GM19372 (cell line): ENCODE measurements around the gene FGF1.

Experiments used
- ATAC-seq: cut with Tn5 transposase; IDR thresholded peaks from one replicate; pipeline ENCODE4 v1.9.1; 2021; ENCODE audit warnings: mild to moderate bottlenecking, low read depth, moderate library complexity; ENCODE audit not compliant: unreplicated experiment

The FGF1 gene

DNA sequence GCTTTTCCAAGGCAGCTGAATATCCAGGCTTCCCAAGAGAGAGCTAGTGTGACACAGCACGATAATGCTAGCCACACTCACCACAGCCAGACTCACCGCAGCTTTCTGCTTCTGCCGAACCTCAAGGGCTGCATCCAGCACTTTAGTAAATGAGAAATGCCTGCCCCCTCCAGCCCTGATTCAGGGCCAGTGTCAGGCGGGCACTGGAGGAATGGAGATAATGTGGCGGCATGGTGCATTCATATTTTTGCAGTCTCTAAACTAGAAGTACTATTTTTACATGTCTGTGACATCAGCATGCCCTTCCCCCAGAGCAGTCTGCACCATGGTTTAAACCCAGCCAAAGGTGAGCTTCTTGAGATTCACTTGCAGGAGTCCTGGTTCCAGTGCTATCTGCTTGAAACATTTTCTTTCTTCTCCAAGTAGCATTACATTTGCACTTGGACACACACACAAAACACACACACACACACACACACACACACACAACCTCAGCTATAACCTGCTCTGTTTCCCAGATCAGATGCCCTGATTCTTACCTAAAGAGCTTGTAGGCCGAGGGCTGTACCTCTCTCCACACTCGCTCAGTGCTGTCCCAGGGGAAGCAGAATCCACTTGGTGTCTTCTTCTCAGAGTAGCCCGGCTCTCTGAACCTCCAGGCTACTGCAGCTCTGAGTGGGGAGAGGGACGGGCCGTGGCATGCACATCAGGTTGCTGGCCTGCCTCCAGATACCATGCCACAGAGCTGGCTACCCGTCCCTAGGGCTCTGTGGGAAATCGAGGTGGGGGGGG, at the start of gene FGF1:
TSS of gene FGF1 (minus strand) at position 673 of the 792 bp plus-strand sequence. CDS start 71,963 bp downstream, outside the sequence.
- no peak for ATAC-seq

GRCh38 chr5:142727735-142728047, 41.8 kb upstream of the FGF1 start:
- ATAC-seq = no peak

GRCh38 chr5:142726188-142726731, 40.4 kb upstream of the FGF1 start:
- no peak for ATAC-seq

GRCh38 chr5:142725231-142726187, 39.6 kb upstream of the FGF1 start:
- ATAC-seq = no peak

GRCh38 chr5:142724821-142725220, 38.9 kb upstream of the FGF1 start:
- no peak for ATAC-seq

DNA sequence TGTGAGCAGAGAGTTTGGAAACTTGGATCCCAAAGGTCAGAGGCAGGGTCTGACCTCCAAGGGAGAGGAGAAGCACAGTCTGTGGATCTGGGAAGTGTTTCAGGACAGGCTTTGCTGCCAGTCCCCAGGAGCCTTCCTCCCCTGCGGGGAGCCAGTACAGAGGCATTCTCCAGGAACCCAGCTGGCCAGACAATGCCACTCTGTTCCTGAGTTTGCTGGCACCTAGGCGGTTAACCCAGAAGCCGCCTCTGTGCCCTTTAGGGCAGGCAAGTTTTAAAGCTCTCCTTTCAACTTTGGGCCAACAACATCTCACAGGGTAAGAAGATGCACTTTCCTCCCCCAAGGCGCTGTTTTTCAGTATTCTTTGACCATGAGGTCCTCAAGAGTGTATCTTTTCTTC, 37.0 kb upstream of the FGF1 start:
- ATAC-seq = no peak

GRCh38 chr5:142722146-142722545, 36.3 kb upstream of the FGF1 start:
- ATAC-seq = no peak

DNA sequence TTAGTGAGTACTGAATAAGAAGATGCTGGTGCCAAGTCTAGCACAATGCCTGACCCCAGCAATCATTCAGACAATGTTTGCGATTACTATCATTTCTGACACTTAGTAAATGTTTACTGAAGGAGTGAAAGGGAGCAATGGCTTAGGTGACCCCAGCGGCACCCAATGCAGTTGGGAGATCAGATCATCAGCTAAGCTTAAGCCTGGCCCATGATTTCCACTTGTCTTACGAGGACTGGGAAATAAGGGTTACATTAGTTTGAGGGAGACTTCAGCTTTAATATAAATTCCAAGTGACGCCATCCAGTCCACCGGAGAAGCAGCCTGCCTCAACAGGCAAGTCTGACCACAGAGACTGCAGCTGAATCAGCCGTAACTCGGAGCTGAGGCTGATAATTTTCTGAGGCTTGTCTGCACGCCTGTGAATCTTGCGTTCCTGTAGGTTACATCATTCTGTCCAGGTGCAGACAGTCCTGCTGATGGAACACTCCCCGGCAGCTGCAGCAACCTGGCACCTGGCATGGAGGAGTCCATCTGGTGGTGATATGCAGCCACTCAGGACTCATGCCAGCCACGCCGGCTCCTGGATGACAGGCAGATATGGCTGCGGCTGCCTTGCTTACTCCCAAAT, 34.9 kb upstream of the FGF1 start:
- no peak for ATAC-seq

DNA sequence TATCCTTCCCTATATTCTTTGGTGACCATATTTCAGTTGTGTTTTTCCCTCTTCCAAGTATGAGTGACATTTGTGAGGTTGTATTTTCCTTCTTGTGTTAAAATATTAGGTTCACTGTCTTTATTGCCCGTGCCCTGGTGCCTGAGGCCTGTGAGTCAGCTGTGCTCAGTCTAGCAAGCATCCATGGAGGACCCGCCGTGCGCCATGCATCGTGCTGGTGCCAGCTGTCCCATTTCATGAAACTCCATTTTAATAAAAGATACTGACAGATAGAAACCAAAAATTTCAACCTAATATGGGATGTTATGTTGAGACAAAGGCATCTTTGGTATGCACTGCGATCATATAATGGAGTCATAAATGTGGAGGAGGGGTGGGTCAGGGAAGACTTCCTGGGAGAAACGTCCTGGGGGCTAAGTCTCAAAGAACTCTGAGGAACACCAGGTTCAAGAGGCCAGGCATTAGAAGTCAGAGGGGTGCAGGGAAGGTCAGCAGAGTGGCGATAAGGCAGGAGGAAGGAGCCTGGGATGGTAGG, 34.0 kb upstream of the FGF1 start:
- no peak for ATAC-seq

DNA sequence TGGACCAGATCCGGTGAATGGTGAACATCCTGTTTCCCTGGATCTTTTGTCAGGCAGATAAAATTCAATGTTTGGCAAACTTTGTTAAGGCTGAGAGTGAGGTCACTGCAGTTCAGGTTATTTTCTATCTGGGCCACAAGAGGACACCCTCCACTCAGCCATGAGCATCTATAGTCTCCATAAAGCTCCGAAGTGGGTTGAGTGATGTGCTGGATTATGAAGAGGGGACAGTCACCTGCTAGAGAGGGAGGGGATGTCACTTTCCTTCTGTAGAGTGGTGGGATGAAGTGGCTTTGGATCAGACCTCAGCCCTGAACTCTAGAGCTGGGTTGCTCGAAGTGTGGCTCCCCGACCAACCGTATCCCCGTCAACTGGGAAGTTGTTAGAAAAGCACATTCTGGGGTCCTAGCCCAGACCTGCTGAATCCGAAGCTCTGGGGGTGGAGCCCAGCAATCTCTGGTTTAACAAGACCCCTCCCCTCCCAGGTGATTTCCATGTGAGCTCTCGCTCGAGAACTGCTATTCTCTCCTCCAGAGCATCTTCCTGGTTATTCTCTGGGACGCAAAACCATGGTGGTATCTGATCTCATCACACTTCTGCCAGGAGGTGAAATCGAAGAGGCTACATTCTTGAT, 31.8 kb upstream of the FGF1 start:
- no peak for ATAC-seq

GRCh38 chr5:142716963-142717362, 31.1 kb upstream of the FGF1 start:
- ATAC-seq = peak; percentile 41

- no peak for ATAC-seq
These were observed 29.4 kb upstream of the FGF1 start for GRCh38 chr5:142715291-142715690.

DNA sequence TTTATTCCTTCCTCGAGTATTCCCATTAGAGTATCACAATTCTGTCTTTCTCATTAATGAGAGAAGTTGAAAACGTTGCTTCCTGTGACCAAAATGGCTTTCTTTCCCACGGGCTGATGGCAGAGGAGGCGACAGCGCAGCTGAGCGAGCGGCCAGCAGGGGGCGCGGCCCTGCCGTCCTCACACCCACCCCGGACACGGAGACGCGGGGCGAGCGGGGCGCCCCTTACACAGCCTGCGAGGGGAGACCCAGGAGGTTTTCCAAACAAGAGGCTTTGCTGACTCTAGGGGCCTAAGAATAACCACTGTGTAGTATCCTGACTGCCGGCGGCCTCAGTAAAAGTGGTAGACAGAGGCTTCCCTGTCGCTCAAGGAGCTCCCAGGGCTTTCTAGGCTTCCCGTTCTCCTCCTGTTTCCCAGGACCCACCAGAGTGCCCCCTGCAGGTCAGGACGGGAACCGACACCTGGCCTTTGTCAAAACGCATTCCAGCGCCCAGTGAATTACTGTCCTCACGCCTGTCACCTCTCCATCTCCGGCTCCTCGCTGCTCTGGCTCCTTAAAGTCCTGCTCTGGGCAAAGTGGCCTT, 27.3 kb upstream of the FGF1 start:
- peak; percentile 99 for ATAC-seq

DNA sequence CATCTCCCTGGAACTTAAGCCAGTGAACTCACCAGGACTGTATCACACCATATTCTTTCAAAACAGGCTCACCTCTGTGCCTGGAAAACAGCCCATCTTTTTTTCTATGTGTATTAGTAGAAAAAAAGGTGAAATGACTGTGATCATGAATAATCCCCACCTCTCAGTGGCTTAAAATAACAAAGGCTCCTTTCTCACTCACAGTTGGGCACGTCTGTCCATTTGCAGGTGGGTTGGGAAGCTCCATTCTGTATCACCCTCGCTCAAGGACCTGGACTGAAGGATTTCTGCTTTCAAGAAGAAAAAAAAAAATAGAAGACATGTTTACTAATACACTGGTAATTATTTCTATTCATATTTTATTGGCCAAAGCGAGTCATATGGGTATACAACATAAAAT, 17.3 kb upstream of the FGF1 start:
- ATAC-seq = no peak

GRCh38 chr5:142701673-142702311, 15.9 kb upstream of the FGF1 start:
- ATAC-seq = no peak

DNA sequence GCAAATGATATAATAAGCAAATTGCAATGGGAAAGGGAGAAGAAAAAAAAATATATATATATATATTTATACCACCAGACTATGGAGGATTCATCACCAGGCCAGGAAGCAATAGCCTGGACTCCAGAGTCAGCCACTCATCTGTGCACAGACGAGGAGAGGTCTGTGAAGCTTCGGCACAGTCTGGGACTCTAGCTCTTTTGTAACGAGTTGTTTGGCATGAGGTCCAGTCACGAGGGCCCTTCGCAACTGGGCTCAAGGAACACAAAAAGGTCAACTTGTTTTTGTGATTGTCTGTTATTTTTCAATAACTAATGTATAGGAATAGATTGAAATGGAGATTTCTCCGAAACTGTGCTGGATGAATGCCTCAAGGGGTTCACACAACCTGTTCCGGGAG, 14.7 kb upstream of the FGF1 start:
- ATAC-seq = no peak

- ATAC-seq = peak; percentile 72
These were observed 13.4 kb upstream of the FGF1 start for GRCh38 chr5:142699184-142699720.

DNA sequence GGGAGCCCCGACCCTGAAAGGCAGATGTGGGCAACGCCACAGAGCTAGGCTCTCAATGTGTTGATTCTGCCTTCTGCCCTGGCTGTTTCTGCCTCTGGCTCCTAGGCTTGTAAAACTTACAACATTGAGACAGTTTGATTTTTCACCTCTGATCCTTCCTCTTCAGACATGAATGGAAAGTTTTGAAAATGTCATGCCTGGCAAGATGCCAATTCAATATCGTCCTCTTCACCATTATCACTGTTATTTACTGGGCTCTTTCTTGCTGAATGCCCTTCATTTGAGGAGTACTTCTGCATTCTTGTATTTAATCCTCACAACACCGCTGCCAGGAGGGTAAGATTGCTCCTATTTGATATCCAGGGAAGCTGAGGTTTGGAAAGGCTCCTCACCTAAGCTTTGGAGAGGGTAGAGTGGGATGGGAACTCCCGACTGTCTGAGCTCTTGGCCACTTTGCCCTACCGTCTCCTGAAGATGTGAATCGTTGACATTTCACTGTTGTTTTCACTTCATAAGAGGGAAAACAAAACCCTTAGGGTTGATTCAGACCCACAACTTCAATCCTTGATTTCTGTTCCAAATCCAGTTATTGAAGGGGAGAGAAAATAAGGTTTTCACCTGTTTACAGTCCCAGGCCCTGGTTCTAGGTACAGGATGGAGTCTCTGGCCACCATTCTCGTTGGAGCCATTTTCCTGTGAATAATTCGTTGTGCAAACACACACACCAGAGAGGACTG, 12.7 kb upstream of the FGF1 start:
- ATAC-seq = no peak
